ENCODE data around the gene RABL6. TPM values are rescaled to one million over a fixed set of nuclear protein-coding genes. Genes with fewer than 3 reads are reported as not detected.
"Not testable (repeated sequence)": the region's sequence is repeated elsewhere in the genome, so short reads cannot be mapped to it uniquely, and the experiment has no call there.

RABL6 gene
- total RNA-seq, 2 experiments from 2014 or later = 83.4 to 85.3 TPM

GRCh38 chr9:136790640-136791515 is 16.9 kb upstream of the RABL6 start, which contains the start of gene TMEM141:
Gene TMEM141 (plus strand): TSS chr9:136791344. CDS start chr9:136791371, 27 bp downstream.
- DNase-seq = peak; percentile 100
- ChIA-PET POLR2A (interaction anchor here (1.2 to 1.4 kb wide), 2 partner anchors 239 to 450 kb away, joined by 4 to 5 read pairs; partner anchors contain the start of gene TUBB4B), CTCF (interaction anchor here (0.5 to 2.9 kb wide), 8 partner anchors 12 to 256 kb away, joined by 3 to 20 read pairs (median 4); no protein-coding TSS in a partner anchor)
- H3K4me3 Mint-ChIP-seq = peak within 1 kb of the TSS; percentile 81
- no peaks in the 10 kb centered on the region for H3K36me3 Mint-ChIP-seq
- H3K9me3 Mint-ChIP-seq = no peaks in the 10 kb centered on the region
- peak within 1 kb of the TSS; percentile 79 for H3K27ac Mint-ChIP-seq
- intact Hi-C loops (cut with micrococcal nuclease) = loop anchor here (1.0 to 5.0 kb wide), 12 partner anchors 9 to 451 kb away; partner anchors contain the start of genes AJM1, RABL6, RNF208 and SEC16A
- peaks cover 1% of the 10 kb centered on the region for H3K27me3 Mint-ChIP-seq
- H3K4me1 Mint-ChIP-seq (ENCODE audit: low read depth) = peaks cover 21% of the 10 kb centered on the region

- no peaks in the 10 kb centered on the region for H3K36me3 Mint-ChIP-seq
- H3K4me3 Mint-ChIP-seq = peak overlapping the region; percentile 81
- H3K9me3 Mint-ChIP-seq = no peaks in the 10 kb centered on the region
- peak; percentile 74 for DNase-seq
- CTCF ChIA-PET = interaction anchor here (0.8 to 3.0 kb wide), 12 partner anchors 10 to 464 kb away, joined by 3 to 23 read pairs (median 4); partner anchors contain the start of genes AJM1 and RABL6
- peaks cover 21% of the 10 kb centered on the region for H3K4me1 Mint-ChIP-seq (ENCODE audit: low read depth)
- POLR2A ChIA-PET = interaction anchor here (0.6 to 1.2 kb wide), 2 partner anchors 64 to 238 kb away, joined by 5 read pairs; no protein-coding TSS in a partner anchor
- H3K27me3 Mint-ChIP-seq = peaks cover 1% of the 10 kb centered on the region
- intact Hi-C loops (cut with micrococcal nuclease) = loop anchor here (1.0 to 5.0 kb wide), 11 partner anchors 9 to 451 kb away; partner anchors contain the start of genes AJM1, RABL6, RNF208 and TRAF2
- H3K27ac Mint-ChIP-seq = peak overlapping the region; percentile 79
Measured at GRCh38 chr9:136791516-136792276, 16.1 kb upstream of the RABL6 start.

- H3K36me3 Mint-ChIP-seq = no peaks in the 10 kb centered on the region
- H3K27me3 Mint-ChIP-seq = peaks cover 1% of the 10 kb centered on the region
- intact Hi-C loops (cut with micrococcal nuclease) = loop anchor here (5.0 kb wide), 3 partner anchors 110 to 450 kb away; partner anchors contain the start of genes RNF208 and TUBB4B
- peak overlapping the region; percentile 81 for H3K4me3 Mint-ChIP-seq
- DNase-seq = no peak
- H3K9me3 Mint-ChIP-seq = no peaks in the 10 kb centered on the region
- peaks cover 21% of the 10 kb centered on the region for H3K4me1 Mint-ChIP-seq (ENCODE audit: low read depth)
- ChIA-PET POLR2A (interaction anchor here (0.6 to 0.7 kb wide), 2 partner anchors 14 to 65 kb away, joined by 3 to 5 read pairs; no protein-coding TSS in a partner anchor), CTCF (interaction anchor here (0.8 to 3.0 kb wide), 12 partner anchors 9 to 464 kb away, joined by 3 to 23 read pairs (median 4); partner anchors contain the start of genes AJM1 and RABL6)
- H3K27ac Mint-ChIP-seq = peak overlapping the region; percentile 64
Measured at GRCh38 chr9:136792321-136793085, 15.2 kb upstream of the RABL6 start.

GRCh38 chr9:136793086-136793946 is 14.4 kb upstream of the RABL6 start:
- intact Hi-C loops (cut with micrococcal nuclease) = loop anchor here (5.0 kb wide), 3 partner anchors 109 to 449 kb away; partner anchors contain the start of genes RNF208 and TUBB4B

GRCh38 chr9:136794281-136794999 is 13.3 kb upstream of the RABL6 start:
- intact Hi-C loops (cut with micrococcal nuclease) = loop anchor here (5.0 kb wide), 3 partner anchors 108 to 448 kb away; partner anchors contain the start of genes RNF208 and TUBB4B
- no peaks in the 10 kb centered on the region for H3K27me3 Mint-ChIP-seq
- POLR2A ChIA-PET = no interaction called here
- H3K4me1 Mint-ChIP-seq (ENCODE audit: low read depth) = peaks cover 12% of the 10 kb centered on the region
- no peak overlapping the region for H3K27ac Mint-ChIP-seq
- no peaks in the 10 kb centered on the region for H3K36me3 Mint-ChIP-seq
- CTCF ChIA-PET = interaction anchor here (0.7 to 3.0 kb wide), 7 partner anchors 12 to 241 kb away, joined by 3 to 23 read pairs (median 4); partner anchors contain the start of genes AJM1, LCN8 and RABL6
- no peaks in the 10 kb centered on the region for H3K9me3 Mint-ChIP-seq
- H3K4me3 Mint-ChIP-seq = no peak overlapping the region
- no peak for DNase-seq

More at GRCh38 chr9:136793086-136793946, 14.4 kb upstream of the RABL6 start:
- Mint-ChIP-seq H3K9me3 (no peaks in the 10 kb centered on the region), H3K27ac (no peak overlapping the region), H3K27me3 (peaks cover 1% of the 10 kb centered on the region), H3K4me1 (ENCODE audit: low read depth) (peaks cover 13% of the 10 kb centered on the region), H3K4me3 (no peak overlapping the region), H3K36me3 (no peaks in the 10 kb centered on the region)
- no peak for DNase-seq
- ChIA-PET POLR2A (interaction anchor here (0.9 kb wide), 1 partner anchor 14 kb away, joined by 4 read pairs; no protein-coding TSS in a partner anchor), CTCF (interaction anchor here (0.7 to 3.0 kb wide), 16 partner anchors 11 to 463 kb away, joined by 3 to 23 read pairs (median 4); partner anchors contain the start of genes AJM1, LCN8 and RABL6)

GRCh38 chr9:136795000-136795348 is 12.8 kb upstream of the RABL6 start:
- no peaks in the 10 kb centered on the region for H3K27me3 Mint-ChIP-seq
- no peaks in the 10 kb centered on the region for H3K9me3 Mint-ChIP-seq
- DNase-seq = no peak
- no peak overlapping the region for H3K4me3 Mint-ChIP-seq
- intact Hi-C loops (cut with micrococcal nuclease) = loop anchor here (5.0 kb wide), 3 partner anchors 107 to 447 kb away; partner anchors contain the start of genes RNF208 and TUBB4B
- H3K27ac Mint-ChIP-seq = no peak overlapping the region
- peaks cover 12% of the 10 kb centered on the region for H3K4me1 Mint-ChIP-seq (ENCODE audit: low read depth)
- CTCF ChIA-PET = no interaction called here
- H3K36me3 Mint-ChIP-seq = no peaks in the 10 kb centered on the region
- POLR2A ChIA-PET = no interaction called here

GRCh38 chr9:136796238-136796774 is 11.4 kb upstream of the RABL6 start, which contains the start of gene CCDC183:
Gene CCDC183 (plus strand): TSS chr9:136796338. CDS start chr9:136796398, 60 bp downstream.
- CTCF ChIA-PET = no interaction called here
- no peak for DNase-seq
- intact Hi-C loops (cut with micrococcal nuclease) = no loop called here
- Mint-ChIP-seq H3K4me1 (ENCODE audit: low read depth) (peaks cover 19% of the 10 kb centered on the region), H3K36me3 (no peaks in the 10 kb centered on the region), H3K27ac (no peak within 1 kb of the TSS), H3K27me3 (peaks cover 6% of the 10 kb centered on the region), H3K9me3 (no peaks in the 10 kb centered on the region), H3K4me3 (no peak within 1 kb of the TSS)
- POLR2A ChIA-PET = no interaction called here

- H3K36me3 Mint-ChIP-seq; H3K4me3 Mint-ChIP-seq; H3K9me3 Mint-ChIP-seq; H3K27ac Mint-ChIP-seq; POLR2A ChIA-PET; DNase-seq; intact Hi-C loops (cut with micrococcal nuclease); H3K27me3 Mint-ChIP-seq; CTCF ChIA-PET: not testable (repeated sequence)
- H3K4me1 Mint-ChIP-seq (ENCODE audit: low read depth) = peaks cover 21% of the 10 kb centered on the region
Measured at GRCh38 chr9:136796775-136797347, 10.9 kb upstream of the RABL6 start.

GRCh38 chr9:136798708-136799078 is 9.1 kb upstream of the RABL6 start:
- no peaks in the 10 kb centered on the region for H3K36me3 Mint-ChIP-seq
- POLR2A ChIA-PET = no interaction called here
- CTCF ChIA-PET = no interaction called here

More at GRCh38 chr9:136798708-136799078, 9.1 kb upstream of the RABL6 start:
- H3K27me3 Mint-ChIP-seq = peaks cover 9% of the 10 kb centered on the region
- DNase-seq = no peak
- peaks cover 13% of the 10 kb centered on the region for H3K4me1 Mint-ChIP-seq (ENCODE audit: low read depth)
- H3K9me3 Mint-ChIP-seq = no peaks in the 10 kb centered on the region
- no peak overlapping the region for H3K4me3 Mint-ChIP-seq
- H3K27ac Mint-ChIP-seq = no peak overlapping the region
- intact Hi-C loops (cut with micrococcal nuclease) = no loop called here

Measured in activated CD4-positive, alpha-beta memory T cell treated with anti-CD3 and anti-CD28 coated beads for 36 hours (primary cell).